ENCODE data around the gene CAMTA1. TPM values are rescaled to one million over a fixed set of nuclear protein-coding genes. Genes with fewer than 3 reads are reported as not detected.

CAMTA1 gene
- total RNA-seq, 1 experiment from 2014 or later = 82.2 TPM

- no TSS peak for BruUV-seq (replicated peaks)
- Histone ChIP-seq H3K27me3 (ENCODE audit: control insufficient read depth, insufficient read depth, low read length) (no peaks in the 10 kb centered on the region), H3K36me3 (ENCODE audit: control insufficient read depth, insufficient read depth, low read length) (no peaks in the 10 kb centered on the region), H3K4me3 (ENCODE audit: low read depth in 2 of 2, low read length in 2 of 2) (no peak overlapping the region), H3K4me1 (ENCODE audit: control insufficient read depth, insufficient read depth, low read length) (no peaks in the 10 kb centered on the region), H3K27ac (ENCODE audit: low read length) (no peak overlapping the region), H3K9me3 (ENCODE audit: control insufficient read depth, insufficient read depth, low read depth, low read length) (no peaks in the 10 kb centered on the region)
- TF ChIP-seq TCF7L2 (IDR thresholded peaks at IDR 0.05; ENCODE audit: low read depth, low read length) (no peak), REST (IDR thresholded peaks at IDR 0.05; ENCODE audit: insufficient read depth in 1 of 2, low read depth in 2 of 2, low read length in 1 of 2) (no peak), SIN3A (IDR thresholded peaks at IDR 0.05; ENCODE audit: borderline replicate concordance, insufficient read depth, low read depth, low read length) (no peak), POLR2AphosphoS5 (IDR thresholded peaks at IDR 0.05; ENCODE audit: low read depth, low read length) (no peak), CTCF (IDR thresholded peaks at IDR 0.05) (no peak)
- in situ Hi-C loops (cut with HindIII; ENCODE audit: low pct_unique_long_range_greater_than_20kb, low sequenced_read_pairs) = no loop called here
- ATAC-seq (no peak), DNase-seq (ENCODE audit: low read depth, low spot score) (no peak)
- ChIA-PET CTCF (no interaction called here), POLR2A (no interaction called here)
- intact Hi-C loops (cut with micrococcal nuclease; ENCODE audit: unreplicated experiment) = no loop called here
Measured at GRCh38 chr1:7743346-7743745, 958.1 kb downstream of the CAMTA1 start.

- H3K36me3 ChIP-seq (ENCODE audit: control insufficient read depth, insufficient read depth, low read length) = no peaks in the 10 kb centered on the region
- intact Hi-C loops (cut with micrococcal nuclease; ENCODE audit: unreplicated experiment) = no loop called here
- ATAC-seq (no peak), DNase-seq (ENCODE audit: low read depth, low spot score) (no peak)
- CTCF ChIA-PET = no interaction called here
- H3K4me3 ChIP-seq (ENCODE audit: low read depth in 2 of 2, low read length in 2 of 2) = no peak overlapping the region
- BruUV-seq (replicated peaks) = no TSS peak
- no peaks in the 10 kb centered on the region for H3K27me3 ChIP-seq (ENCODE audit: control insufficient read depth, insufficient read depth, low read length)
- H3K9me3 ChIP-seq (ENCODE audit: control insufficient read depth, insufficient read depth, low read depth, low read length) = no peaks in the 10 kb centered on the region
- POLR2A ChIA-PET = no interaction called here
- TF ChIP-seq SIN3A (IDR thresholded peaks at IDR 0.05; ENCODE audit: borderline replicate concordance, insufficient read depth, low read depth, low read length) = no peak
- TF ChIP-seq TCF7L2 (IDR thresholded peaks at IDR 0.05; ENCODE audit: low read depth, low read length) = no peak
- TF ChIP-seq POLR2AphosphoS5 (IDR thresholded peaks at IDR 0.05; ENCODE audit: low read depth, low read length) = no peak
- TF ChIP-seq CTCF (IDR thresholded peaks at IDR 0.05) = no peak
- TF ChIP-seq REST (IDR thresholded peaks at IDR 0.05; ENCODE audit: insufficient read depth in 1 of 2, low read depth in 2 of 2, low read length in 1 of 2) = no peak
- no peak overlapping the region for H3K27ac ChIP-seq (ENCODE audit: low read length)
- in situ Hi-C loops (cut with HindIII; ENCODE audit: low pct_unique_long_range_greater_than_20kb, low sequenced_read_pairs) = no loop called here
- H3K4me1 ChIP-seq (ENCODE audit: control insufficient read depth, insufficient read depth, low read length) = no peaks in the 10 kb centered on the region
Measured at GRCh38 chr1:7744882-7745281, 959.6 kb downstream of the CAMTA1 start.
